ENCODE results near the gene FNTB.
A peak's percentile ranks its signal among the peaks of the same experiment; 100 is the strongest.

Gene FNTB, protein sequence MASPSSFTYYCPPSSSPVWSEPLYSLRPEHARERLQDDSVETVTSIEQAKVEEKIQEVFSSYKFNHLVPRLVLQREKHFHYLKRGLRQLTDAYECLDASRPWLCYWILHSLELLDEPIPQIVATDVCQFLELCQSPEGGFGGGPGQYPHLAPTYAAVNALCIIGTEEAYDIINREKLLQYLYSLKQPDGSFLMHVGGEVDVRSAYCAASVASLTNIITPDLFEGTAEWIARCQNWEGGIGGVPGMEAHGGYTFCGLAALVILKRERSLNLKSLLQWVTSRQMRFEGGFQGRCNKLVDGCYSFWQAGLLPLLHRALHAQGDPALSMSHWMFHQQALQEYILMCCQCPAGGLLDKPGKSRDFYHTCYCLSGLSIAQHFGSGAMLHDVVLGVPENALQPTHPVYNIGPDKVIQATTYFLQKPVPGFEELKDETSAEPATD

DNA sequence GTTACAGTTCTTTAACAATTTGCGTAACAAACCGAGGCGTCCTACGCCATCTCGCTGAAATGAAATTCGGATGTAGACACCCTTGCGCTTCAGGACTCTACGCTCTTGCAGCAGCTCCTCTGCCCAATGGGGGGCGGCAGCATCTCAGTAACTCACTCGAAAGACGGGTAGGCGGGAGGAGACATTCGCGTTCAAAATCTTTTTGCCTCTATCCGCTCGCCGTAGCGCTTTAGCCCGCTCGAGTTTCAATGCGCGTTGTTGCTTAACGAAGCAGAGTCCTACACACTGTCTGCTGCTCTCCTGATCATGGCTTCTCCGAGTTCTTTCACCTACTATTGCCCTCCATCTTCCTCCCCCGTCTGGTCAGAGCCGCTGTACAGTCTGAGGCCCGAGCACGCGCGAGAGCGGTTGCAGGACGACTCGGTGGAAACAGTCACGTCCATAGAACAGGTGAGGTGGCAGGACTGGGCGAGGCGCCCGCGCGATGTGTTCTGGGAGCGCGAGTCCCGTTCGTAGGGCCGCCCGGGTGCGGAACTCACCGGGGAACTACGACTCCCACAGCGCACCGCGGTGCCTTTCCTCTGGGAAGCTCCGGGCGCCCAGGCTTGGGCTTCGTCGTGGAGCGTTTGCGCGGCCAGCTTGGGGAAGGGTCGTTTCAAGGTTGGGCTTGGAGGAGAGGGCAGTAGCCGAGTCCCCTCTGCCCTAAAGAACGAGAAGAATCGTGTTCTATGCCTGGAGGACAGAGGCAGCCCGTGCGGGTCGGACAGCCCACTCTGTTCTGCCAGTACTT lies at the start of gene FNTB:
Gene FNTB, plus strand, starts transcription at position 248 of the 790 bp plus-strand sequence. Its CDS starts 59 bp downstream, at position 307.
- peak; percentile 98 for DNase-seq

- DNase-seq = no peak
Observed at GRCh38 chr14:64937171-64937820, 49.4 kb upstream of the FNTB start.

GRCh38 chr14:64937821-64938193 lies 48.9 kb upstream of the FNTB start:
- DNase-seq = no peak

DNA sequence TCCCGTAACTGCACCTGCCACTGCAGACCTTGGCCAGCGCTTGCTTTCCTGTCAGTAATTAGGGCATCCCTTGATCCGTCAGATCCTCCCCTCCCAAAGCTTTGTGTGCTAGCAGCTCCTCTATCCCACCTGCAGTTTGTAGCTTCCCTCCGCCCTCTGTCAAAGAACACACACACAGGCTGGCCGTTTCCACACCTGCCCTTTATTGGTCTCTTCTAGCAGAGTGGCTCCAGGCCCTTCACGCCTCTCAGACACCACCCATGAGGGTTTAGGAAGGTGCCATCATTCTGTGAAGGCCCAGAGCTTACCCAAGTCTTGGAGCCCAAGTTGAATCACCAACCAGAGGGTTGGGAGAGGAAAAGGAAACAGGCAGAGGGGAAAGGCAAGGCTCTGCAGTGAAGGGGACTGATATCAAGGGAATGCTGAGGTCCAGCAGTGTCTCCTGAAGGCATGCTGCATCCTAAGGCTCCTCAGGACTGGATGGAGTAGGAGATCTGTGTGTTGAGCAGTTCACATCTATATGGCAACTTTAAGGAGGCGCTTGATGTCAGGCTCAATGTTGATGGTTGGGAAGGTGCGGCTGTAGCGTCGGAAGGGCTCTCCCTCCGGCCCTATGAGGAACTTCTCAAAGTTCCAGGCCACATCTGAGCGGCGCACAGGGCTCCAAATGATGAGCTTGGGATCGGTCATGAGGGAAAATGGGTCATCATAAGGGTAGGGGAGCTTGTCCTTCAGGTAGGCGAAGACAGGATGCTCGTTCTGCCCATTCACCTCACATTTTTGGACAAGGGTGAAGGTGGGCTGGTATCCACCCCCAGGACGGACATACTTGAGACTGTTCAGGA lies 47.5 kb upstream of the FNTB start:
- peak; percentile 47 for DNase-seq

DNA sequence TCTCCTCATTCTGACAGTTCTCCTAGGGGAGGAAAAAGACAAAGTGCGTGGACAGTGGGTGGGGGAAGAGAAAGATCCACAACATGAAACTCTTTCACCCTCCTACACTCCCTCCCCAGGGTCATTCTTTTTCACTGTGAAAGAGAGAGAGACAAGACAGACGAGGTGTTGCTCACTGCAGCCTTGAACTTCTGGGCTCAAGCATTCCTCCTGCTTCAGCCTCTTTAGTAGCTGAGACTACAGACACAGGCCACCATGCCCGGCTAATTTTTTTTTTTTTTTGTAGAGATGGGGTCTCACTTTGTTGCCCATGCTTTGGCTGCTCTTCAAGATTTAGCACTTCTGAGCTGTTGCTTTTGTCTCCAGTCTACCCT lies 46.9 kb upstream of the FNTB start:
- DNase-seq = no peak

- DNase-seq = peak; percentile 35
Observed at GRCh38 chr14:64940336-64940910, 46.3 kb upstream of the FNTB start.

- peak; percentile 43 for DNase-seq
Observed at GRCh38 chr14:64942531-64943111, 44.1 kb upstream of the FNTB start, which contains the start of gene GPX2. TSS of gene GPX2 (minus strand) at chr14:64942745. CDS start at chr14:64942726, 19 bp downstream.

- peak; percentile 51 for DNase-seq
Observed at GRCh38 chr14:64943556-64943955, 43.1 kb upstream of the FNTB start.

GRCh38 chr14:64944041-64944440 lies 42.7 kb upstream of the FNTB start:
- DNase-seq = peak; percentile 53

GRCh38 chr14:64944861-64945260 lies 41.8 kb upstream of the FNTB start:
- DNase-seq = peak; percentile 24

DNA sequence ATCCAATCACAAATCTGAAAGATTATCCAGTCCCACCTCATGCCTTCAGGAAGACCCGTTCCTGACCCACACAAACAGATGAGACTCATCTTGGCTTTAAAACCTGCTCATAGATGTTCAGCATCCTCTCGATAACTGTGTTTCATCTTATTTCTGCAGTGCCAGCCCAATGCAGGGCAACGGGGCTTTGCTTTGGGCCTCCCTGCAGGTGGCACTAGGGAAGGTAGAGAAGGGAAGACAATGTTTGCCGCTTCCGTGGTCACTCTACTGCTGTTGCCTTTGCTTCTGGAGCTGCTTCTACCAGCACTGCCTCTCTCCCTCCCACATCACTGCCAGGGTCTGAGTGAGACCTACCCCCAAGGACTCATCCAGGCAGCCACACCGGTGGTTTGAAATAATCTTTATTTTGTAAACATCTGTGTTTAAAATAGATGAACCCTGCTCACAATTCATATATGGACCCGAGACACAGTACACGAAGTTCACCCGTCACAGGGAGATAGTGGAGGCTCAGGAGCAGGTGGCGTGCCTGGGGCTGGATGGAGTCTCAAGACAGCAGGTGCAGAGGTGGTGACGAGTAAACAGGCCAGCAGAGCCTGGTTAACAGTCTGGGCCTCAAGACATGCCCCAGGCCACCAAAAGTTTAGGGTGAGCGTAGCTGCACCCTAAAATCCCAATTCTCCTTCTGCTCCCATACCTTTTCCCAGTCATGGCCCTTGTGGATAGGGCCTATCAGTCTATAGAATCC lies 41.1 kb upstream of the FNTB start:
- DNase-seq = peak; percentile 33

- peak; percentile 45 for DNase-seq
Observed at GRCh38 chr14:64946310-64947045, 40.2 kb upstream of the FNTB start.

DNA sequence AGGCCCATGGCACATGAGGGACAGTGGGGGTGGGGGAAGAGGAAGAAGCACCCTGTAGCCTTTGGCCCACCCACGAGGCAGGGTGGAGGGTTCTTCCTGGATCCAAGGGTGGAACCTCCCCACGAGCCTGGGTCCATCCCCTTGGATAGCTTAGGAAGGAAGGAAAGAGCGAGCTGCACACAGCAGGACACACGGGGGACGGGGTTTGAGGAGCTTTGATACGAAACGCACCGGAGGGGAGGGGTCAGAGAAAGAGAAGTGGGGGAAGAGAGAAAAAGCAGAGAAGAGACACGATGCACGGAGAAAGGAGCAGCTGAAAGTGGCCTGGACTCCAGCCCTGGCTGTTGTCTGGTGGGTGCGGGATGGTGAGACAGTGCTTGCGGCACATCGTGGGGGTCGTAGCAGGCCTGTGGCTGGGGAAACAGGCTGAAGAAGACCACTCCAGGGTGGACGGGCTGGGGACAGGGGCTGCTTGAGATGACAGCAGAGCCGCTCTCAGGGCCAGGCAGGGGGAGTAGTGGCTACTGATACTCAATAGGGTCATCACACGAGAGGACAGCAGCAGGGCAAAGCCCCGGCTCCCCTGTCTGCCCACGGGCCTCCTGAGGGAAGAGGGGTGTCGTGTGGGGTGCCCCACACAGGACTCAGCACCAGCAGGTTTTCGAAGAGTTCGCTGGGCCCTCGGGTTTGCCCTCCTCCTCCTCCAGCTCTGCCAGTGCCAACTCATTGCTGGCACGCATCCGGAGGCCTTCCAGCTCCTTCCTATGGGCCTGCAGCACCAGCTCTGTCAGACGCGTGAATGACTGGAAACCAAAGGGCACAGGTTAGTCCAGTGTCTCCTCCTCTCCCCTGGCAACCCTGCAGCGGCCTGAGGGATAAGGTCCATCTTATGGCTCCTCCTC lies 38.7 kb upstream of the FNTB start:
- peak; percentile 46 for DNase-seq

DNA sequence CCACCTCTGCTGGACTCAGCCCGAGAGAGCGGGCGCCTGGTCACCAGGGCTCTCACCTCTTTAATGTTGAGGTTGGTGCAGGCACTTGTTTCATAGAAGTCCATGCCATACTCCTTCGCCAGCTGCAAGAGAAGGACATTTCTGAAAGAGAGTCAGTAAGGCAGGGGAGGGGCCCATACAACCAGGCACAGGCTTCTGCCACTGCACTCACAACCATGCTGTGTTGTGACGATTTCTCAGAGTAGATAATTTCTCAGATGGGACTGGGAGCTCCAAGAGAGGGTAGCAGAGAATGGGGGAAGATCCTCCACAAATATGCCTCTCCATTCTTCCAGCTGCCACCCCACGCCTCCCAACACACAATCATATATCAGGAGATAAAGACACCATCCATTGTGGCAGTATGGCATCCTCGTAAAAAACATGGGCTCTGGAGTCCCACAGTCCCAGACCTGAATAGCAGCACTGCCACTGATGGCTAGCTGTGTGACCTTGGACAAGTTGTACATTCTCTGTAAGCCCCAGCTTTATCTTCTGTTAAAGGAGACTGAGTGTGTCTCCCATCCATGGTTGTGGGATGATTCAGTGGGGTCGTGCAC lies 38.0 kb upstream of the FNTB start:
- DNase-seq = no peak

DNA sequence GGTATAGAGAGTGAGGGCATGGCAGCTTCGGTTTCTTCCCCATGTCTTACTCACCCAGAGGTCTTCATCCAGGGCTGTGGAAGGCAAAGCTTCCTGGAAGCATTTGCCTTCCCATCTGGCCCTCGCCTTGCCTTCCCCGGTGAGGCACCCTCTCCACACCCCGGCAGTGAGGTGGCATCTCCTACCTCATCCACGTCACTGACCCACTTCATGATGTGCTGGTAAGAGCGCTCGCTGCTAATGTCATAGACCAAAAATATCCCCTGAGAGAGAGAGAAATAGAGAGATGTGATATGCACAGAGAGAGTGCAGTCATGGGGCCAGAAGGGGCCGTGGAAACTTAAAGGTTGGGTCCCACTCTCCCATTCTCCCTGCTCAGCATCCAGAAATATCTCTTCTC lies 35.8 kb upstream of the FNTB start:
- no peak for DNase-seq

DNA sequence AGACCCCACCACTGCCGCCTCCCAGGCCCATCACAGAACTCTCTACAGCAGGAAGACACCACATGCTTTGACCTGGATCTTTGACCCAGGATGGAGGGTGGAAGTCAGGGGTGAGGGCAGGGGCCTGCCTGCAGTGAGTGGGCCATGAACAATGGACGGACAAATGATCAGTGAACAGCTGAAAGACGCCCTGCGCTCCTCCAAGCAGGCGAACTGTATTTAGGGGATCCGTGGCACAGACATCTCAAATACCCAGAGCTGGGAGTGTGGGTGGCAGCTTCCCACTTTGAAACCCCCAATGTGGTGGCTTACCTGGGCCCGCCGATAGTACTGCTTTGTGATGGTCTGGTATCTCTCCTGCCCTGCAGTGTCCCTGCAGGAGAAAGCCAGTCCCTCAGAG lies 35.4 kb upstream of the FNTB start:
- DNase-seq = no peak

- no peak for DNase-seq
Observed at GRCh38 chr14:64951724-64952123, 35.0 kb upstream of the FNTB start.

GRCh38 chr14:64952598-64953309 lies 33.9 kb upstream of the FNTB start:
- no peak for DNase-seq

All from activated CD8-positive, alpha-beta memory T cell treated with anti-CD3 and anti-CD28 coated beads for 24 hours (primary cell).